GM21619 (cell line): ENCODE measurements around the gene CSH1.
"Not testable (repeated sequence)": the region's sequence is repeated elsewhere in the genome, so short reads cannot be mapped to it uniquely, and the experiment has no call there.

ENCODE experiments used
- ATAC-seq: cut with Tn5 transposase; IDR thresholded peaks from one replicate; pipeline ENCODE4 v1.9.1; 2021; ENCODE audit not compliant: unreplicated experiment

The CSH1 gene

DNA sequence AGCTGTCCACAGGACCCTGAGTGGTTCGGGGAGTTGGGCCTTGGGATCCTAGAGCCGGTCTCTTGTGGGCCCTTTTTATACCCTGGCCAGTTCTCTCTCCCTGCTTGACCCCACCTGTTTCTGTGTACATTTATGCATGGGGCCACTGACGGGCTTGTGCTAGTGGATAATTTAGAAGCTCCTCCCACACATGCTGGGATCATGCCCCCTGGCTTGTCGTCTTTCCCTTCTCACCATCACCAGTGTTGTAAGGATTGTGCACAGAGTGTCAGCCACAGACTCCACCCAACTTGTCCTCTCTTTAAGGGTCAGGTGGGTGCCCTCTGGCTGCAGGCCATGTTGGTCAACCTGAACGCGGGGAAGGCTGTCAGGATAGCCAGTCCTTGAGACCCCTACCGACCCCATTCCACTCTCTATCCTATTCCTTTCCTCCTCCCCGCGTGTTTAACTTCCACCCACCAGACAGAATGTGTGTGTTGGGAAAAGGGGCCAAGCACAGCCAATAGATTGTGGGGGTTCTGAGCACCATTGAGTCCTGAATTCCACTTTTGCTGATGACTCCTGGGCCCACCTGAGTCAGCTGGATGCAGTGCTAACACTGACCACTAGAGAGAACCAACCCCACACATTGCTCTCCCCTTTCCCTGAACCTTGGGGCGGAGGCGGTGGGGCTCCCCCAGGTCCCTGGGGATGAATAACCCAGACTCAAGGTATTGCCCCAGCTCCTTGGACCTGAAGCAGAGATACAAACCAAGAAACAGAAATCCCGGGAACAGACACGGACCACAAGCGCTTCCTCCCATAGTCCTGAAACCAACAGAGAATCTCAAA, at the start of gene CSH1:
Gene CSH1, minus strand, starts transcription at position 51 of the 831 bp plus-strand sequence. CDS start 63 bp downstream, outside the sequence.
- ATAC-seq: not testable (repeated sequence)

DNA sequence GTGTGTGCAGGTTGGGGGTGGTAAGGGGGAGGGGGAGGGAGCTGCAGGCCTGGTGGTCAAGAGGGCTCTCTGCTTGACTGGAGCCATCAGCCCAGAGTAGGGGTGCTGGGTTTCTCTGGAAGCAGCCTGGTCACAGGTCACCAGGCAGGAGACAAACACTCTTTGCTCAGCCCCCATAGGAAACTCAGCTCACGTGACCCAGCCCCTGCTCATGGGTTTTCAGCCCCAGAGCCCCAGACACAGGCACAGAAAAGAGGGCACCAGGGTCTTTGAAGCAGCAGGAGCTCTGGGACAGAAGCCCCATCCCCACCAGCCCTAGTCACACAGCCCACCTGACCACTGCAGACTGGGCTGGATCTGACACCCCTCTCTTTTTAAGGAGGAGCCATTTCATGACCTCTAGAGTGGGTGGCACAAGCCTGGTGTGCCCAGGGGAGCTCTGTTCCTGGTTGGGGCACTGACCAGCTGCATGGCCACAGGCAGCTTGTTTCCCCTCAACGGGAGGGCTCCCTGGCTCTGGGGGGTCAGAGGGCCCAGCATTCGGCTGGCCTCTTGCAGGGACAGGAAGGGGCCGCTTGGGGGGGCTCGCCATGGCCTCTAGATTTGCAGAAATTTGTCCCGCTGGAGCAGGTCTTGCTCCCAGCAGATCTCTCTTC, 49.5 kb upstream of the CSH1 start:
- peak; percentile 4 for ATAC-seq

DNA sequence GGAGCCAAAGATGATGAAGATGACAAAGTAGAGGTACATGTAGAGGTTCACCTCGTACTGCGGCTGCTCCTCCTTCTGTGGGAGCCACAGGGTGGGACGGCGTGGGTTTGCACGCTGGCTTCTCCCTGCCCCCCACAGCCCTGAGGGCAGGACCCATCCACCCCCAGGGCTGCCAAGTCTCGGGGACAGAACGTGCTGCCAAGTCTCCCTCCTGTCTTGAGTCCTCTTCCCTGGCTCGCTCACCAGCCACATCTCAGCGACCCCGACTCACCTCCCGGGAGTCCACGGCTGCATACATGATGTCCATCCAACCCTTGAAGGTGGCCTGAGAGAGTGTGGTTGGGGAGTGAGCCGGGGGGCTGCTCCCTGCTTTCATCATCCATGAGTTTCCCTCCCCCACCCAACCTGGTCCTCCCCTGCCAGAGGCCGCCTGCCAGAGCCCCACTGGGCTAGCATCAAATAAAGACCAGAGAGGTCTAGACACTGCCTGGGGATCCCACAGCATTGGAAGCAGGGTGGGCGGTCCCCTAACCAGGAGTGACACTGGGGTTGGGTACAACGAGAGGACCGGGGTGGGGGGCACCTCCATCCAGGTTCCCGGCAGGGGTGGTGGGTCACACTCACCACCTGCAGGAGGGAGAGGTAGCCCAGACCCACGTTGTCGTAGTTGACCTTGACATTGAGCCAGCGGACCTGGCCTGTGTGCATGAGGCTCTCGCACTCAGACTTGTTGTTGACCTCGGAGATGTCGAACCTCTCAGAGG, 48.5 kb upstream of the CSH1 start:
- no peak for ATAC-seq

DNA sequence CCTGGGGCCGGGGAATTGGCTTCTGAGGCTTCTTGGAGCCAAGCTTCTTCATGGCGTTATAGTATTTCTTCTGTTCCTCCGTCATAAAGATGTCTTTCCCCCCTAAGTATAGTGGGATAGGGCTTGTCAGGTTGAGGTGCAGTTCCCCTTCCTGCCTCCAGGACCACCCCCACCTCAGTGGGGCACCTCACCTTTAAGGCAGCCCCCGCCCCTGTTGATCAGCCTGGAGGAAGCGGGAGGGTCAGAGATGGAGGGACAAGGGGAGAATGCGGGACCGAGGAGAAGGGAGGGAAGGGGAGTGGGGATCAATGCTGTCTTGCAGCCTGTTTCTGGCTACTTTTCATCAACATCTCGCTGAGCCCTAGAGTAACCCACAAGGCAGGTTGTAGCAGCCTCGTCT, 47.4 kb upstream of the CSH1 start:
- ATAC-seq: no peak

DNA sequence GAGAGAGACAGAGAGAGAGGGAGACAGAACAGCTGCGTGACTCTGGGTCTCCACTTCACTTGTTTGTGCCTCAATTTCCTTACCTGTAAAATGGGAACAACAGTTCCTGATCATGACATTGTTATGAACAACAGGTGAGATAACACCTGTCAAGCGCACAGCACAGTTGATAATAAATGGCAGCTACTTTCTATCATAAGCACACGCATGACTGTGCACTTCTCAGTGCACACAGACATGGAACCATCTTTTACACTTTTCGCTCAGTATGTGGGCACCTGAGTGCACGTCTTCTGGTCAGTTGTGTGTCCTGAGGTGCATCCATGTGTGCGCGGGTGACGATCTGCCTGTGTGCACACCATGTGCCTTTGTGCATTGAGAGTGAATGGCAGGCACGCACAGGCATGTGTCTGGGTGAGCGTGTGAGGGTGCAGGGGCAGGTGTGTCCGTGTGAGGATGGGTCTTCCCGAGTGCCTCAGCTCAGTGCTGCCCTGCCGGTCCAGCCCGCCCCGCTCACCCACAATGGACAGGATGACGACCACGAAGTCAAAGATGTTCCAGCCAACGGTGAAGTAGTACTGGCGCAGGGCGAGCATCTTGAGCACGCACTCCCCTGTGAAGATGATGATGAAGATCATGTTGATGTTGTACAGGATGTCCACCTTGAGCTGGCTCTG, 46.1 kb upstream of the CSH1 start:
- ATAC-seq: no peak

DNA sequence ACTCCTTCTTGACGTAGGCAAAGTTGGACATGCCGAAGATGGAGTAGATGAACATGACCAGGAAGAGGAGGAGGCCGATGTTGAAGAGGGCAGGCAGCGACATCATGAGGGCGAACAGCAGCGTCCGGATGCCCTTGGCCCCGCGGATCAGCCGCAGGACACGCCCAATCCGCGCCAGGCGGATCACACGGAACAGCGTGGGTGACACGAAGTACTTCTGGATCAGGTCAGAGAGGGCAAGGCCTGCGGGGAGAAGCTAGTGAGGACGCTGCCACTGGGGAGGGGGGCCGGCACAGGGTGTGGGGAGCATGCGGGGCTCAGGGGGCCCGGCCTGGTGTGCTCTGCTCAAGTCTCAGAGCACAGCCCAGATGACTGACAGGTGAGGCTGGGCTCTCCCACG, 45.4 kb upstream of the CSH1 start:
- no peak for ATAC-seq

DNA sequence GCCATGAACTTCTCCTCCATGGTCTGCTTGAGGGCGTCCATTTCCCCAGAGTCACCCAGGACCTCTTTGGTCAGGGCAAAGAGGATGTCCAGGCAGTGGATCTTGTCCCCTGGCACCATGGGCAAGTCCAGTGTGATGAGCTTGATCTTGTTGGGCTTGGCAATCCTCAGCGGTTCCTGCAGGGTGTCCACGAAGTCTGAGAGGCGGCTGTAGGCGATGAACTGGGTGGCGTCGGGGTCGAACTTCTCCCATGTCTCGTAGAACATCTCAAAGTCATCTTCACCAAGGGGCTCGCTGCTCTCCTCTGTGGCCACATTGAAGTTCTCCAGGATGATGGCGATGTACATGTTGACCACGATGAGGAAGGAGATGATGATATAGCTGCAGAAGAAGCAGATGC, 44.8 kb upstream of the CSH1 start:
- ATAC-seq: no peak

DNA sequence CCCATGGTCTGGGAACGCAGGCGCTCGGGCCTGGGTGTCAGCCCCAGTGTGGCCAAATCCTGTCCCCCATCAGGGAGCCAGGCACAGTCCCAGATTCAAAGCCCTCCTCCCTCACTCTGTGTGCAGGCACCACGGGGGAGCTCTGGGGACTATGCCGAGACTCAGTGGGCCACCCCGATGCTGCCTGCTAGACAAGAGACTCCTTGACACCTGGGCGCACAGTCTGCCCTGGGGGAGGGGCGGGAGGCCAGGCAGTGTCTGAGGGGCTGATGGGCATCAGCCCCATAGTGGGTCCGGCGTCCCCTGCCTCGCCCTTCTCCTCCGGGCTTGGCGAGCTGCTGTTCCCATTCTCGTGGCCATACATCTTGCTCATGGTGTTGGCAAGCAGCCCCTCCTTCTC, 44.2 kb upstream of the CSH1 start:
- ATAC-seq: no peak

DNA sequence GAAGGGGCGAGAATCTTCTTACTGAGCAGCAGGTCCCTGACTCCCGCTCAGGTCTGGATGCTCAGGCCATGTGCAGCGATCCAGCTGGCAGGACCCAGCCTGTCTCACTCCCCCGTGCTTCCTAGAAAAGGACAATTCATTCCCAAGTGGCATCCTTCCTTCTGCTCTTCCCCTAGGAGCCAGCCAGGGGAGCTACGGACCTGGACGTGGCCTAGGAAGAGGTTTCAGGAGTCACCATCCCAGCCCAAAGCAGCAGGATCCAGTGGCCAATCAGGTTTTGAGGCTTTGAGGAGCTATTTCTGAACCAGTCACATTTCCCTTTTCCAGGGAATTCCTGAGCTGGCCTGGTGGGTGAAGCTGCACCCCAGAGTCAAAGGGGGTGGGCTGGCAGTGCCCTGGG, 43.5 kb upstream of the CSH1 start:
- no peak for ATAC-seq

DNA sequence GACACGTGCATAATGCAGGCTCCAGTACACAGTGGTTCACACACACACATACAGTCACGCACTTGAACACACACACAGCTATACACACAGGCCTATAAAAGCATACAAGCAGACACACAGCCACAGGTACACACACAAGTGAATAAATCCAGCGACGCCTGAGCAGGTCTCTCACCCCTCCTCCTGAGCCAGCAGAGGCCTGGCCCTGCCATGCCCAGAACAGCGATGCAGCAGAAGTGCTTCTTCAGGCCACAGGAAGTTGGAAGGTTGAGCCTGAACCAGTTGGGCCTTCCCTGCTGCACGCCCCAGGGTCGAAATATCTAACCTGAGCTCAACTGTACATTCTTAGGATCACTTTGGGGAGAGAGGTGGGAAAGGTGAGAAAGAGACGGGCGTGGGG, 43.0 kb upstream of the CSH1 start:
- ATAC-seq: no peak

DNA sequence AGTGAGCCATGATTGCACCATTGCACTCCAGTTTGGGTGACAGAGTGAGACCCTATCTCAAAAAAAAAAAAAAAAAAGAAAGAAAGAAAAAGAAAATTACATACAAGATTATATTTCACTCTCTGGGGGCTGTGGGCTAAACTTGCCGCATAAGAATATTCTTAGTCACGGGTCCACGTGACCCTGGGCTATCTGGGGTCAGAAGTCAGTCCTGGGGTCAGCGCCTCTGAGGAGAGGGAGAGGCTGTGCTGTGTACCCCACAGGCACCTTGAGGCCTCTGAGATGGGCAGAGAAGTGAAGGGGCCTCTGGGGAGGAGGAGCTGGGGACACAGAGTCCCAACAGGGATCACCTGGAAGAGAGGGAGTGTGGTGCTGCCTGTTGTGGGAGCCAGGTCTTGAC, 41.5 kb upstream of the CSH1 start:
- ATAC-seq: no peak

DNA sequence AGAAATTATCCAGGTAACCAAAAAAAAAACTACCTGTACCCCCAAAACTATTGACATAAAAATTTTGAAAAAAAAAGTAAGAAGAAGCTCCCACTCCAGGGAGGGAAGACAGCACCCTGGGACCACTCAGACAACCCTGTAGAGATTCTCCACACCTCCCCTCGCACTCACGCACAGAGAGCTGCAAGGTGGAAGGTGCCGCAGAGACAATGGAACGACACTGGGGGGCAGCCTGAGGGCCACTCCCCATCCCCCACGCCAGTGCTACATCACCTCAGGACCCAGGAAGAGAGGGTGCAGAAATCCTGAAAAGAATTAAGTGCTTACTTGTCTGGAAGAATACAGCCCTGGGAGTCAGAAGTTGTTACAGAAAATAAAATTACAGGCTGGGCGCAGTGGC, 40.9 kb upstream of the CSH1 start:
- ATAC-seq: no peak

DNA sequence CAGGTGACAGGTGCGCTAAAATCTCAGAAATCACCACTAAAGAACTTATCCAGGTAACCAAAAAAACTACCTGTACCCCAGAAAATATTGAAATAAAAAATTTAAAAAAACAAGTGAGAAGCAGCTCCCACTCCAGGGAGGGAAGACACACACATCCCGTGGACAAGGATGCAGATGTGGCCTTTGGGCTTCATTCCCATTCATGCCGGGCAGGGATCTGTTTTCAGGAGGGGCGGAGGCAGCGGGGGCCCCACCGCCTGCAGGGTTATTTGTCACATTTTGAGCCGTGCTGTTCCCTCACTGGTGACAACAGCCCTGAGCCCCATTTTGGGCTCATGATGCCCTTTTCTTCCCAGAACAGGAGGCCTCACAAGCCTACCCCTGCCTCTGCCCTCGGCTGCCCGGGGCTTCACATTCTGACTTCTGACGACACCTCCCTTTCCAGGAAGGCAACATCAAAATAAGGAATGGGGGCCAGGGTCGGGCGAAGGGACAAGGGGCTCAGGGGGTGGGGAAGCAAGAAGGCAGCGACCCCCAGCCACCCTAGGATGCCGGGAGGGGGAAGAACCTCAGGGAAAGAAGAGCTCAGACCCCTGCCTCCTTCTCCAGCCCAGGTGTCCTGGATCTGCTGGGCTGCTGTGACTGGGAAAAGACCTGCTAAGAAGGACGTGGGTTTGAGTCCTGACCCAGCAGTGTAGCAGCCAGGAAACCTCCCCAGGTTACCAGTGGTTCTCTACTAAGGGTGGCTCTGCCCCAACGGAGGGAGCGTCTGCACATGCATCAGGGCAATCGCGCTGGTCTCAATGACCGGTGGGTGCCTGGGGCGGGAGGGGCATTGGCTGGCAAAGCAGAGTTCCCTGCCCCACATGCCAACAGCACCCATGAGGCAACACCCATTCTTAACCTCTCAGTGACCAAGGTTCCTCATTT, 38.1 kb upstream of the CSH1 start:
- ATAC-seq: no peak

DNA sequence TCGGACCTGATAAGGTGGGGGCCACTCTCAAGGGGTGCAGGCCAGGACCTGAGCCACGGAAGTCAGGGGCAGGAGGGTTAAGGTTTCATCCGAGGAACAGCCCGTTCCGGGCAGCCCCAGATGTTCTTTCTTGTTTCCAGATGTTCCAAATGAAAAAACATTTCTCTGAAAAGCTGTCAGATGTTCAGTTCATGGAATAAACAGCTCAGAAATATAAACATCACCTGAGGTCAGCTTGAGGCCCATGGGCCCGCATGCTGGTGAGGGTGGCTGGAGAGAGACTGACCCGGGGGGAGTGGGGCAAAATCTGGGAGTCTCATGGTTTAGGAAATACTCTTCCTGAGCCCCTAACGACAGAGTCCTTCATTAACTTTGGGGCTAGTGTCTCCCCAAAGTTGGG, 37.2 kb upstream of the CSH1 start:
- no peak for ATAC-seq

DNA sequence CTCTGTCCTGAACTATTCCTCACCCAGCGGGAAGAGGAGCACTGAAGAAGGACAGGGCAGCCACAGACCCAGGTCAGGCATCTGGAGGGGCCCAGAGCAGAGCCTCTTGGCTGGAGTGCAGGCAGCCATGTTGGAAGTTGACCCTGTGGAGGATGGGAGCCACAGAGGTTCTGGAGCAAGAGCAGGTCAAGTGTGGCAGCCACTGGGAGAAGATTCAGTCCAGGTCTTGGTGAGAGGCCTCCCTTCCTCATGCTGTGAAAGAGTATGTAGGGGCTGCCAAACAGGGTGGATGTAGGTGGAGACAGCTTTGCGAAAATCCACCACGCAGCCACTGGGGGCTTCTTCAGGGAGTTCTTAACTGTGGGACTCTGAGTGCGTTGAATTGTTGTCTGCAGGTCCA, 36.3 kb upstream of the CSH1 start:
- peak; percentile 21 for ATAC-seq

DNA sequence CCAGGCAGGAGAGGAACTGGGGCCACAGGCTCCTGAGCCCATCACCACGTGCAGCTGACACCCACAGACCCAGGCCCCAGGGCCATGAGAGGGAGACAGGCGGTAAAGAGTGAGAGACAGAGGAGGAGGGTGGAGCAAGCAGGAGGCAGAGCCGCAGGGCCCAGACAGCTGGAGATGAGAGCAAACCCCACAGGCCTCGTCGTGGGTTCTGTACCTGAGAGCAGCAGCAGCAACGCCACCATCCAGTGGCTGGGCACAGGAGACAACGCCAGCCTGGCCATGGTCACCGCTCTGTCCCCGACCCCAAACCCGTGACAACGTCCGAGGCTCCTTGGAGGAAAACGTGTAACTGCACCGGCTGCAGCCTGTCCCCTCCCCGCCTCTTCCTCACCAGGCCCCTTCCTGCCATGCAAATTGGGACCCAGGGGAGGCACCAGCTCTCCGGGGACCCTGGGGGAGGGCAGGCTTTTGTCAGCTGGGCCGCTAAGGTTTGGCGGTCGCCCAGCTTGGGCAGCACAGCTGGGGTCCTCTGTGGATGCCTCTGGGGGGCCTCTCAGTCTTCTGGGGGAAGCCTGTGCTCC, 35.7 kb upstream of the CSH1 start, which contains the start of gene CD79B:
Gene CD79B, minus strand, starts transcription at position 351 of the 581 bp plus-strand sequence. Its CDS starts 70 bp downstream, at position 281.
- ATAC-seq: peak; percentile 82

DNA sequence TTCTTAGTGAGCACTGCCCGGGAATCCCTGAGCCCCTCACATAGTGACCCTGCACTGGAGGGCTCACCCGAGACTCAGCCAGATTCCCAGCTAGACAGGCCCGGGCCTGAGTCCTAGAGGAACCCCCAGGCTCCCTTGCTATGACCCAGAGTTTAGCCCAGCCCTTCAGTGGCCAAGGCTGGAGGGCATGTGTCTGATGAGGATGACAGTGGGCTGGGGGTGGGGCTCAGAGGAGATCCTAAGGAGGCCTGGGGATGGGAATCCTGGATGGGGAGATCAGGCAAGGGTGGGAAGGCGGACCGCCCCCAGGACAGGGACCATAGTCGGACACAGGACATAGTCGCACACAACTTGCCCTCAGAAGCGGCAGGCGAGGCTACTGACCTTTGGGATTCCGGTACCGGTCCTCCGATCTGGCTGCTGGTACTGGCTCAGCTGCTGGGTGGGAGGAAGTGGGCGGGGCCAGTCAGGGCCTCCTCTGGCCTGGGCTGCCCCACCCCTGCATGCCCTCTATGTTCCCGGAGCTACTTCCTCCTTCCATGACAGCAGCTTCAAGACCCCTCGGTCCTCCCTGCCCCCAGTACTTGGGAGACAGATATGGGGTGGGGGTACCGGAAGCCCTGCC, 34.7 kb upstream of the CSH1 start:
- no peak for ATAC-seq

DNA sequence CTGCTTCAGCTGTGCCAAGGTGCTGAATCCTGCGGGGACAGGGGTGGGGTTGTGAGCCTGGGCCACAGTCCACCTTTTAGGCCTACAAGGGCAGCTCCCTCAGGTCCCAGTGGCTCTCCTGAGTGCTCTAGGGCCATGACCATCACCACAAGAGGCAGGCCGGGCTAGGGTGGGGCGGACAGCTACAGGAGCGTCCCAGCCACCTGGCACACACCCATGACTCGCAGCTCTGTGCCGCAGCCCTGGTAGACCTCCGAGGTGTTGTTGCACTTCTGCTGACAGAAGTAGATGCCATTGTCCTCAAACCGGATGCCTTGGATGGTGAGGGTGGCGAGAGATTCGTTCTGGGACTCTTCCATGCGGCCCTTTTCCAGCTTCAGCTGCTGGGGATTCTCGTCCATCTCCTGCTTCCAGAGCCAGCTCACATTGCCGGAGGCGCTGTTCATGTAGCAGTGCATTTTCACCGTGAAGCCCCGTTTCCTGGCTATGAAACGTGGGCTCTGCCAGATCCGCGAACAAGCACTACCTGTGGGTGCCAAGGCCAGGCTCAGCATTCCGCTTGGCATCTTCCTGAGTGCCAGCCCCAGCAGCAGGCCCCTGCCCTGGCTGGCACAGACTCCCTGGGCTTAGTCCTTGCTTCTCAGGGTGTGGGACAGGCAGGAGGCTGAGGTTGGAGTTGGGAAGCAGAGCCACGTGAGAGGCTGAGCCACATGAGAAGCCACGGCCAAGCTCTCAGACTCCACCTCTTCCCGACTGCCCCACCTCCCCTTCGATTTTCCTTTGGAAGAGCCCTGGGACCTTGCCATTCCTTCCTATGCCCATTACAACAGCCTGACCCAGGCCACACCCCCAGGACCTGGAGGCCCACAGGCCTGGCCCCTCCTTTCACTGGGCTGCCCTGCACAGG, 33.7 kb upstream of the CSH1 start:
- no peak for ATAC-seq
